Measurements from ENCODE around the gene RUNX1.
A peak's percentile ranks its signal among the peaks of the same experiment; 100 is the strongest.

The RUNX1 gene

DNA sequence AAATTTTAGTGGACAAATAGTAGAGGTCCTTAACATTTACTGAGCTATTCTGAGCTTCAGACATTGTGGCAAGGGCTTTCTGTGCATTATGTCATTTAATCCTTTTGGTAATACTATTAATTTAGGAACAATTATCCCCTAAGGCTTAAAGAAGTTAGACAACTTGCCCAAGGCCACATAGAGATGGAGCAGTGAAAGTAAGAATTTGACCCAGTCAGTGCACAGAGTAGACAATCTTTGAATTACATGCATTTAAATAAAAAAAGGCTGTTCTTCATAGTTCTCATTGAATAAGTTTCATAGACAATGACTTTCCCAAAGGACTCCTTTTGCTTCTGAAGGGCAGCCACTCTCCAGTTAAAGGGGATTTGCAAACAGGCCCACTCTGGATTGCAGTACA lies 142.7 kb downstream of the RUNX1 start:
- no peak for DNase-seq (ENCODE audit: low read depth in 4 of 4, low spot score in 1 of 4)

DNA sequence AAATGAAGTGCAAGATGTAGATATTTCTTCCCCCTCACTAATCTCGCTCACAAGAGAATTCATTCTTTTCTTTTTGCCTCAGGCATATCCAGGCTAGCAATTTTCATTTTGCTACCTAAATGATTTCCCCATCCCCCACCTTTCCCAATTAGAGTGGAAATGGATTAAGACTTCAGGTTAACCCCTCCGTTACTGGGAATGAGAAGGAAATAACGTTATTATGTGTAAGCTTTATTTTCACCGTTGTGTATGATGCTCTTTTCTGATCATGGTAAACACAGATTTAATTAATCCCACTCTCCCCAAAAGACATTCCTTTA lies 143.9 kb downstream of the RUNX1 start:
- DNase-seq (ENCODE audit: low read depth in 4 of 4, low spot score in 1 of 4) = no peak

- DNase-seq (ENCODE audit: low read depth in 4 of 4, low spot score in 1 of 4) = no peak
These were observed 144.4 kb downstream of the RUNX1 start for GRCh38 chr21:34904526-34905217.

DNA sequence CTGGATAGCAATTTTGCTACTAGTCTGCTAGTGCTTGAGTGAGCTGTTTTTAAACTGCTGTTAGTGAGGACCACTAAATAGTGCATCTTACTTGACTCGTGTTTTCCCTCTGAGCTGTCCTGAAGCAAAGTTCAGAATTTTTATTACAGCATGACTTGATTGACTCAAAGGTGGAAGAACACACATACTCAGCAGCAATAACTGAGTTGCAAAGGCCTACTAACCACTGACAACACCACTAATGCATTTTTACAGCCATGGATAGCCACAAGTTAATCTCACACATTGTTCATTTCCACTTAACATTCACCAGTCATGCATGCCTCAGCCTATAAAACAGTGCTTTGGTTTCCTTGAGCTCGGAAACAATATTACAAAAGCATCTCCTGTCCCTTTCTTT lies 148.7 kb downstream of the RUNX1 start:
- DNase-seq (ENCODE audit: low read depth in 4 of 4, low spot score in 1 of 4) = no peak

DNA sequence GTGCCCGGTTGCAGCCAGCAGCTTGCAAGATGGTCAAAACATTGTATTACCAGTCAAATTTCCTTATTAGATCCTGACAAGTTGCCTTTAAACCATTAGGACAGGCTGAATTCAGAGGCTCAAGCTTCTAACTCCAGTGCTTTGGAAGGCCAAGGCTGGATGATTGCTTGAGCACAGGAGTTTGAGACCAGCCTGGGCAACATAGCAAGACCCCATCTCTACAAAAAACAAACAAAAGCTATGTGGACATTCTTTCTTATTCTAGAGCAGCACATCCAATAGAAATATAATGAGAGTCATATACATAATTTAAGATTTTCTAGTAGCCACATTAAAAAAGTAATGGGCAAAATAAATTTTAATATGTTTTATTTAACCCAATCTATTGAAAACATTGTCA lies 149.3 kb downstream of the RUNX1 start:
- DNase-seq (ENCODE audit: low read depth in 4 of 4, low spot score in 1 of 4) = no peak

GRCh38 chr21:34899302-34899701 lies 149.8 kb downstream of the RUNX1 start:
- DNase-seq (ENCODE audit: low read depth in 4 of 4, low spot score in 1 of 4) = no peak

- no peak for DNase-seq (ENCODE audit: low read depth in 4 of 4, low spot score in 1 of 4)
These were observed 151.3 kb downstream of the RUNX1 start for GRCh38 chr21:34897828-34898227.

- DNase-seq (ENCODE audit: low read depth in 4 of 4, low spot score in 1 of 4) = no peak
These were observed 154.7 kb downstream of the RUNX1 start for GRCh38 chr21:34894401-34894800.

DNA sequence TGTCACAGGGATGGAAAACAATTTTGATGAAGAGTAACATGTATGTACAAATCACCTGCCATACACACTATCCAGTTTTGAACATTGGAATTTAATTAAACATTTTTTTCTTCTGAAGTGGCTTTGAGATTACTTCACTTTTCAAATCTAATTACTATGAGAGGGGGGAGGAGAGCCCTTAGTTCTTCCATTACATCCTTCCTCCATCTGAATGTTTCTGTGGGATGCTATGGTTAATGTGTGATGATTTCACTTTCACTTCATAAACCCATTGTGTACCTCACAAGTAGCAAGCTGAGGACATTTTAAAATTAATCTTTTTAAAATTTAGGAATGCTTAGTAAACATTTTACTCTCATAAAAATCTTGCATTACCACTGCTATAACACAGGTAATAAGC lies 156.9 kb downstream of the RUNX1 start:
- no peak for DNase-seq (ENCODE audit: low read depth in 4 of 4, low spot score in 1 of 4)

GRCh38 chr21:34891613-34891943 lies 157.5 kb downstream of the RUNX1 start:
- no peak for DNase-seq (ENCODE audit: low read depth in 4 of 4, low spot score in 1 of 4)

DNA sequence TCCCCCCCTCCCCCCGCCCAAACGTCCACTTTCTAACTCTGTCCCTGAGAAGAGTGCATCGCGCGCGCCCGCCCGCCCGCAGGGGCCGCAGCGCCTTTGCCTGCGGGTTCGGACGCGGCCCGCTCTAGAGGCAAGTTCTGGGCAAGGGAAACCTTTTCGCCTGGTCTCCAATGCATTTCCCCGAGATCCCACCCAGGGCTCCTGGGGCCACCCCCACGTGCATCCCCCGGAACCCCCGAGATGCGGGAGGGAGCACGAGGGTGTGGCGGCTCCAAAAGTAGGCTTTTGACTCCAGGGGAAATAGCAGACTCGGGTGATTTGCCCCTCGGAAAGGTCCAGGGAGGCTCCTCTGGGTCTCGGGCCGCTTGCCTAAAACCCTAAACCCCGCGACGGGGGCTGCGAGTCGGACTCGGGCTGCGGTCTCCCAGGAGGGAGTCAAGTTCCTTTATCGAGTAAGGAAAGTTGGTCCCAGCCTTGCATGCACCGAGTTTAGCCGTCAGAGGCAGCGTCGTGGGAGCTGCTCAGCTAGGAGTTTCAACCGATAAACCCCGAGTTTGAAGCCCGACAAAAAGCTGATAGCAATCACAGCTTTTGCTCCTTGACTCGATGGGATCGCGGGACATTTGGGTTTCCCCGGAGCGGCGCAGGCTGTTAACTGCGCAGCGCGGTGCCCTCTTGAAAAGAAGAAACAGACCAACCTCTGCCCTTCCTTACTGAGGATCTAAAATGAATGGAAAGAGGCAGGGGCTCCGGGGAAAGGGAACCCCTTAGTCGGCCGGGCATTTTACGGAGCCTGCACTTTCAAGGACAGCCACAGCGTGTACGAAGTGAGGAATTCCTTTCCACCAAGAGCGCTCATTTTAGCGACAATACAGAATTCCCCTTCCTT lies 158.1 kb downstream of the RUNX1 start:
- DNase-seq (ENCODE audit: low read depth in 4 of 4, low spot score in 1 of 4) = no peak

DNA sequence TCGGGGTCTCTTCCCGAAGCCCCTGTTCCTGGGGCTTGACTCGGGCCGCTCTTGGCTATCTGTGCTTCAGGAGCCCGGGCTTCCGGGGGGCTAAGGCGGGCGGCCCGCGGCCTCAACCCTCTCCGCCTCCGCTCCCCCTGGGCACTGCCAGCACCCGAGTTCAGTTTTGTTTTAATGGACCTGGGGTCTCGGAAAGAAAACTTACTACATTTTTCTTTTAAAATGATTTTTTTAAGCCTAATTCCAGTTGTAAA lies 158.7 kb downstream of the RUNX1 start:
- no peak for DNase-seq (ENCODE audit: low read depth in 4 of 4, low spot score in 1 of 4)

GRCh38 chr21:34889676-34890469 lies 159.2 kb downstream of the RUNX1 start:
- peak; percentile 47 to 75 (median 62) for DNase-seq (ENCODE audit: low read depth in 4 of 4, low spot score in 1 of 4)

DNA sequence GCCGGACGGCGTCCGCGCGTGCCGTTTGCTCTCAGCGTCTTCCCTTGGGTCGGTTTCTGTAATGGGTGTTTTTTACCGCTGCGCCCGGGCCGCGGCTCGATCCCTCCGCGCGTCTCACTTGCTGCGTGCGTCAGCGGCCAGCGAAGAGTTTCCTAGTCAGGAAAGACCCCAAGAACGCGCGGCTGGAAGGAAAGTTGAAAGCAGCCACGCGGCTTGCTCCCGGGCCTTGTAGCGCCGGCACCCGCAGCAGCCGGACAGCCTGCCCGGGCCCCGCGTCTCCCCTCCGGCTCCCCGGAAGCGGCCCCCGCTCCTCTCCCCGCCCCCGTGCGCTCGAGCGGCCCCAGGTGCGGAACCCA lies 159.8 kb downstream of the RUNX1 start:
- peak in 2 of 4 experiments; percentile 38 to 64 for DNase-seq (ENCODE audit: low read depth in 4 of 4, low spot score in 1 of 4)

DNA sequence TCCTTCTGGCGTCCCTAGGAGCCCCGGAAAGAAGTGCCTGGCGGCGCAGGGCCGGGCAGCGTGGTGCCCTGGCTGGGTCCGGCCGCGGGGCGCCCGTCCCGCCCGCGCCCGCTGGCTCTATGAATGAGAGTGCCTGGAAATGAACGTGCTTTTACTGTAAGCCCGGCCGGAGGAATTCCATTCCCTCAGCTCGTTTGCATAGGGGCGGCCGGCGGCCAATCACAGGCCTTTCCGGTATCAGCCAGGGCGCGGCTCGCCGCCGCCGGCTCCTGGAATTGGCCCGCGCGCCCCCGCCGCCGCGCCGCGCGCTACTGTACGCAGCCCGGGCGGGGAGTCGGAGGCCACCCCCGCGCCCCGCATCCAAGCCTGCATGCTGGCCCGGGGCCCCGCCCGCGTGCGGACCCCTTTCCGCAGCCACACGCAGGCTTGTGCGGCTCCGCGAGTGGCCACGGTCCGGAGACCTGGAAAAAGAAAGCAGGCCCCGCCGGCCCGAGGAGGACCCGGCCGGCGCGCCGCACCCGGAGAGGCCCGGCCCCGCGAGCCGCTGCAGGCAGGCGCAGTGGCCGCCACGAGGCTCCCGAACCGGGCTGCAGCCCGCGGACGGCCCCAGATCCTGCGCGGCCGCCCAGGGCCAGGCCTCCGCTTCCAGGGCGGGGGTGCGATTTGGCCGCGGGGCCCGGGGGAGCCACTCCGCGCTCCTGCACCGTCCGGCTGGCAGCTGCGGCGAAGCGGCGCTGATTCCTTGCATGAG lies 160.4 kb downstream of the RUNX1 start:
- peak; percentile 58 to 84 (median 71) for DNase-seq (ENCODE audit: low read depth in 4 of 4, low spot score in 1 of 4)

DNA sequence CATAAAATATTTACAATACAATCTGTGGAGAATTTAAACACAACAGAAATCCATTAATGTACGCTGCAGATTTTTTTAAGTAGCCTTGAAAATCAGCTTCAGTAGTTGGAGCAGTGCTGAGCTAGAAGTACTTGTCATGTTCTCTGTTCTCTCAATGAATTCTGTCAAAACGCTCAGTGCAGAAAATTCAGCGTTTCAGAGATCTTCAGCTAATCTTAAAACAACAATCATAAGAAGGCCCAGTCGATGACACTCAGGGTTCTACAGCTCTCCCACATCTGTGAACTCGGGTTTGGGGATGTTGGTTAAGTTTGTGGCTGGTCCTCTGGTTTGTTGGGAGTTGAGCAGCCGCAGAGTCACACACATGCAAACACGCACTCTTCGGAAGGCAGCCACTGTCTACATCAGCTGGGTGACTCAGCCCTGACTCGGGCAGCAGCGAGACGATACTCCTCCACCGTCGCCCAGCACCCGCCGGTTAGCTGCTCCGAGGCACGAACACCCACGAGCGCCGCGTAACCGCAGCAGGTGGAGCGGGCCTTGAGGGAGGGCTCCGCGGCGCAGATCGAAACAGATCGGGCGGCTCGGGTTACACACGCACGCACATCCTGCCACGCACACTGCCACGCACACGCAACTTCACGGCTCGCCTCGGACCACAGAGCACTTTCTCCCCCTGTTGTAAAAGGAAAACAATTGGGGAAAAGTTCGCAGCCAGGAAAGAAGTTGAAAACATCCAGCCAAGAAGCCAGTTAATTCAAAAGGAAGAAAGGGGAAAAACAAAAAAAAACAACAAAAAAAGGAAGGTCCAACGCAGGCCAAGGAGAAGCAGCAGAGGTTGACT lies 161.2 kb downstream of the RUNX1 start:
- DNase-seq (ENCODE audit: low read depth in 4 of 4, low spot score in 1 of 4) = peak; percentile 75 to 88 (median 80)

DNA sequence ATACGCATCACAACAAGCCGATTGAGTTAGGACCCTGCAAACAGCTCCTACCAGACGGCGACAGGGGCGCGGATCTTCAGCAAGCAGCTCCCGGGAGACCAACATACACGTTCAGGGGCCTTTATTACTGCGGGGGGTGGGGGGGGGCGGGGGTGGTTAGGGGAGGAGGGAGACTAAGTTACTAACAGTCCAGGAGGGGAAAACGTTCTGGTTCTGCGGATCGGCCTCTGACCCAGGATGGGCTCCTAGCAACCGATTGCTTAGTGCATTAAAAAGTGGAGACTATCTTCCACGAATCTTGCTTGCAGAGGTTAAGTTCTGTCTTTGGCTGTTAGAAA lies 162.0 kb downstream of the RUNX1 start:
- no peak for DNase-seq (ENCODE audit: low read depth in 4 of 4, low spot score in 1 of 4)

GRCh38 chr21:34886240-34887104 lies 162.6 kb downstream of the RUNX1 start:
- DNase-seq (ENCODE audit: low read depth in 4 of 4, low spot score in 1 of 4) = peak in 1 of 4 experiments; percentile 17

- no peak for DNase-seq (ENCODE audit: low read depth in 4 of 4, low spot score in 1 of 4)
These were observed 163.4 kb downstream of the RUNX1 start for GRCh38 chr21:34885626-34886239.

Measured in stimulated activated CD4-positive, alpha-beta T cell treated with anti-CD3 and anti-CD28 coated beads, Interleukin-1b, Interleukin-23, amount 100 ng/mL, for 24 hours (primary cell).